Fibroblast of skin of abdomen (primary cell): ENCODE results near the gene UBN1.
A peak's percentile ranks its signal among the peaks of the same experiment; 100 is the strongest.

Experiments
- DNase-seq: peaks from one replicate; pipeline ENCODE4 v3.0.0-alpha.2; 2013

Gene UBN1

DNA sequence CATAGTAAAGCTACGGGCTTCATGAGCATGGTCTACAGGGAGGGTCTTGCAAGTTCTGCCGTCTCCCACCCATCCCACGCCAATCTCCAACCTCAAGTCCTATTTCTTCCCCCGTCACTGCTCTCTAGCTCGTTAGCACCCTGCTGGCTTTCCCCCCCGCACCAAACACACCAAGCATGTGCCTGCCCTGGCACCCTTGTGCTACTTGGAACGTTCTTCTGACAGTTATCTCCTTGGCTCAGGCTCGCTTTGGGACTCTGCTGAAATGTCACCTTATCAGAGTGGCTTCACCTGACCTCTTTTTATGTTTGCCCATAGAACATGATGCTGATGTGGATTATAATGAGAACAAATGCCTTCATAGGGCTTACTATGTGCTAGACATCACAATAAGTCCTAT, 22.1 kb upstream of the UBN1 start:
- DNase-seq, result no peak

DNA sequence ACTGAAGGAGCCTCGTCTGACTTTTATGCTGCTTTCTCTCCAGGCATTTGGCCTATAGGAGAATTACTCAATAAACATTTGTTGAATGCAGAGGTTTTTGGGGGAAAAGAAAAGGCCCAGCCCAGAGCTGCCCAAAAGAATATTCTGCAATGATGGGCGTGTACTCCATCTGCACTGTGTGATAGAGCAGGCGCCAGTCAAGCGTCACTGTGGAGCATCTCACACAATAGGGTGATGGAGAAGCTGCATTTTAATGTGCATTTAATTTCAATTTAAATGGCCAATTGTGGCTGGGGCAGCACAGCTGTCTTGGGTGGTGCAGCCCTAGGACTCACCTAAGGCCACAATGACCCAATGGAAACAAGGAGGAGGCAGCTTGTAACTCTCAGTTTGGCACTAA, 20.8 kb upstream of the UBN1 start:
- no peak for DNase-seq

DNA sequence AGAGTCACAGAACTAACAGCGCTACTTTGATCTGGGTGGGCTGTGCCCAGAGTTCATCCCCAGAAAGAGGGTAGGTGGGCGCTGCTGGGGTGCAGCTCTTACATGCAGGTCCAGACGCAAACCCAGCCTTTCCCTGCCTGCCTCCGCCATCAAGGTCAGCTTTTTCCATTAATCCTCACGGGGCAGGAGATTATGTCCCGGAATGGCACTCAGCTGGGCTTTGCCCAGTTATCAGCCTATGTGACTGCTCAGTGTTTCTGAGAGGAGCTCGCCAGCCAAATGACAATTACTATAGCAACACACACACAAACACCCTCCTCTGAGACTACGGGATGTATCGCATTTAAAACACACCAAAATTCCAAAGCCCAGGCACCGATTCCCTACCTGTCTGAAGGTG, 20.3 kb upstream of the UBN1 start:
- DNase-seq, result no peak

DNA sequence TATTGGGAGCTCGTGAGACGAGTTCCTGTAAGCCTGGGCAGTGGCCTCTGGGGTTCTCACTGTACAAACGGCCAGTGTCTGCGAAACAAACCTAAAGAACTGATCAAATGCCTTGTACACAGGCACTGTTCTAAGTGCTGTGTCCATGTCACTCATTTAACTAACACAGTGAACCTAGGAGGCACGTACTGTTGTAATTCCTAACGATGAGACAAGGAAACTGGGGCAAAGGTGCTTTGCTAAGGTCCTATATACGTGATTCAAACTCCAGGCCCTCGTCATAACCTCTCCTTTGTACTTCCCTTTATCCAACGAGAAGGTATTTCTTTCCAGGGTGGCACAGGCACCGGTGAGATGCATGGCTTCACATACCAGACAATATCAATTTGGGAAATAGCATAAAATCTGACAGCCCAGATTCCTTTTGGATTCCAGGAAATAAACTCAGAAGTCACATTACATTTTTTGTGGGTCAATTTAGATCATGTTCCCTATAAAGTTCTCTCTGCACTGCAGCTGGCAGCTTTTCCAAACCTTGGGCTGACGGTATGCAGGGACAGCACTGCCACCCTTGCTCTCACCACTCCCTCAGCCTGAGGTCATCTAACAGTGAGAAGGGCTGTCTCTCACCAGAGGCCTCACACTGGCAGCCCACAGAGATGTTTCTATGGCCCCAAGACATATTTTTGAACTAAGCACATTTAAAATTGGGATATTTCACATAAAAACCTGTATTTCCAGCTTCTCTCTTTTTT, 18.5 kb upstream of the UBN1 start:
- DNase-seq, result no peak

DNA sequence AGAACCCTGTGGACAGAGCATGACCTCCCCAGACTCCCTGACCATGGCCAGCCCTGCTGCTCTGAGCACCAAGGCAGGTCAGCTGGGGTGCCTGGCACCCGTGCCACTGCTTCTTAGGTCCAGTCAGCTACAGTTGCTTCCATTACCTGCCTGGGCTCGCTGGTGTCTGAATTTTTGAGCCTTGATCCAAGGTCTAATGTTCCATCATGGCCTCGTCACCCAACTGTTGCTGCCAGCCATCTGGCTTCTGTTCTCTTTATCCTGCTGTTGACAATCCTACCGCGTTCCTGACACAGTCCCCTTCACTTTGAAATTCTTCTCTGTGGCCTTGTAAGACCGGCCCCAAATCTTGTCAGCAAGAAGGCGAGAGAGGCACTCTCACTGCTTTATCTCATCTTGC, 16.9 kb upstream of the UBN1 start:
- DNase-seq, result no peak

DNA sequence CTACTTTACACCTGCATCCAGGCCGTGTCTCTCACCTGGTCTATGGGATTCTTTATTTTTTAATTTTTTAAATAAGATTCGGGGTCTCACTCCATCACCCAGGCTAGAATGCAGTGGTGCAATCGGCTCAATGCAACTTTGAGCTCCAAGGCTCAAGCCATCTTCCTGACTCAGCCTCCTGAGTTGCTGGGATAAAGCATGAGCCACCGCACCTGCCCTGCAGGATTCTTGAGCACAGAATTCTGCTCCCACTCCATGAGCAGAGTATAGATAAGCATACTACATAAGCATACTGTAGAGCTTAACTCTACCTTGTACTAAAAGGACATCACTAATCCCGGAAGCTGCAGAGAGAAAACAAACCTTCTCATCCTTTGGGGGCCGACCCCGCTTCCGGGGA, 15.7 kb upstream of the UBN1 start:
- DNase-seq, result no peak

DNA sequence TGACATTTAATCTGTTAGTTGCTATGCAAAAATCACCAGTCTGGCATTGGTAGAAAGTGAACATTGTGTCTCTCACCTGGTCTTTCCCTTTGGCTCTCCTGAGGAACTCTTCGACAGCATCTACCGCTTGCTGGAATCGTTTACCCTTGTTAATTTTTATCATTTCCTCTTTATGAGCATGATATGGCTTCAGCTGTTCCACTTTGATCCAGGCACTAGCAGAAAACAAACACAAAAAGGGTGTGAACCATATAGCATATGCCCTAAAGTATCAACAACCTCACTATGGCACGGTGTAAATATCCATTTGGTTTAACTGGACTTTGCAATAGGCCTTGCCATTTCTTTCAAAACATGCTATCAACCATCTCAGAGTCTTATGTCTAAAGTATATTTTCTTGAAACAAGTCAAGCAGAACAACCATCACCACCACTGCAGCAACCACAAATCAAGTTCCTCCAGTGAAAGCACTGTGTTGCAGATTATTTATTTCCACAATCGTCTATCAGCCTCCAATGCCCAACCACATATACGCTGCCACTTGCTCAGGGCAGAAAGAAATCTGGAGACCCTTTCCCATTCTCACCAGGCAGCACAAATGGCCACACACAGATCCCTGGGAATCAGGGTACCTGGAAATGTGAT, 14.5 kb upstream of the UBN1 start:
- no peak for DNase-seq

DNA sequence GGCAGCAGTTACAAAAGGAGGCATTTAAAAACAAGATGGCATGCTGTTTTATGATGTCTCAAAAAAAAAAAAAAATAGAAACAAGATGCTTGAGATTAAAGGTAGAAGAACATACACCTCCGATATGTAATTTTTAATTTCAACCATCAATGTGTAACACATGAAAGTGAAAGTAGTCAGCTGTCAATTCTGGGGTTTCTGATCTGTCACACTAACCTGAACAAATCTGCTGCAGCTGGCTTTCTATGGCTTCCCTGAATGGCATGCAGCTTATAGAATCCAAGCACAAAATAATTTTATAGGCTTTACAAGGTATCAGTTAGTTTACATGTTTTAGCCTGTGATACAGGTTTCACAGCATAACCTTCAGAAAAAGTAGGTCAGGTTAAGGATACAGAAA, 13.7 kb upstream of the UBN1 start:
- DNase-seq, result no peak

DNA sequence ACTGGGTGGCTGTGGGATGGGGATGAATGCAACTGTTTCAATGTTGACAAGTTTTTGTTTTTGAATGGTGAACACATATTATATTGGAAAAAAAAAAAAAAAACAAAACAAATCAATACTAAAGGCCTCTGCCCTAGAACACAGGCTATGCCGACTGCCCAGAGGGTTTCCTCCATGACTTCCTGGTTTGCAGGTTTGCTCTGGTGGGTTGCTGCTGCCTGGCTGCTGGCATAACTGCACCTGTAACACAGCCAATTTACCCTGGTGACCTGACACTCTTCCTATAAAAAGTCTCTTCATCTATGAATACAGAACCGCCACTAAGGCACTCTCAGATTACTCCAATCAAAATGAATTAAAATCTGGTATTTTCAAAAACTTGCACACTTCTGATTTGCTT, 10.6 kb upstream of the UBN1 start:
- no peak for DNase-seq

DNA sequence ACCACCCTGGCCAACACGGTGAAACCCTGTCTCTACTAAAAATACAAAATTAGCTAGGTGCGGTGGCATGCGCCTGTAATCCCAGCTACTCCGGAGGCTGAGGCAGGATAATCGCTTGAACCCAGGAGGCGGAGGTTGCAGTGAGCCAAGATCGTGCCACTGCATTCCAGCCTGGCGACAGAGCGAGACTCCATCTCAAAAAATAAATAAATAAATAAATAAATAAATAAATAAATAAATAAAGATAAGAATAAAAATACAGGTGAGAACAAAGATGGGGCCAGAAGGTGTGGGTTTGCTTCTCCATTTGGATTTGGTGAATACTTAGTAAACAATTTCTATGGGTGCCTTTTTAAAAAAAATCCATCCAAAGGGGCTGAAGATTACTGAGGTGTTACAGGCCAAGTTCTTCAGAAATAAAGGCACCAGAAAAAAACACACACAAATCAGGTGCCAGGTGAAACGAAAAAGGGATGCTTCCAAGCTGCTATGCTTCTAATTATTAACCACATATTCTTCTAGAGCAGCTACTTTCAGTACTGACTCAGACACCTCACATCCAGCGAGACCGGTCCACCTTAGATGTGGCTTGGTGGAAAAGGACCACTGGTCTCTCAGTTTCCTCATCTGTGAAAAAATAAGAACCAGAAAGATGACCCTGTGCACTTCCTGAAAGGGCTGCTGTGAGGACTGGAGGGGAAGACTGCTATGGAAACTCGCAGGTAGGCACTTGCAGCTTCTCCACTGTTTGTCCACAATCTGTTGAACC, 9.4 kb upstream of the UBN1 start:
- DNase-seq, result no peak

DNA sequence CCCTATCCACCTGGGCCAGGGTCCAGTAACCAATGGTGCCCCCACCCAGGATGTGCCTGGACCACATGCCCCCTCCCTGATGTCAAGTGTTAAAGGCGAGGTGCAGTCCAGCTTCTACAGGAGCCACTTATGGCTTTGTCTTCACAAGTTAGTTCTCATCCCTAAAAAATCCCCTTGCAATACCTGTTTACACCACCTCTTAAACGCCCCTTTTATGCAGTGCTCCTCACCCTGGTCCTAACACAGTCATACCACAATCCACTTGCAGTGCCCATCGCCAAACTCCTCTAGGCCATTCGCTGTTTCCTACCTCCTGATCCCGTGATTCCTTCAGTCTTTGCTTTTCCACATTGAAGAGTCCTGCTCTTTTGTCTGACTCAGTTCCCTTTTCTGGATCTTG, 7.3 kb upstream of the UBN1 start:
- no peak for DNase-seq

DNA sequence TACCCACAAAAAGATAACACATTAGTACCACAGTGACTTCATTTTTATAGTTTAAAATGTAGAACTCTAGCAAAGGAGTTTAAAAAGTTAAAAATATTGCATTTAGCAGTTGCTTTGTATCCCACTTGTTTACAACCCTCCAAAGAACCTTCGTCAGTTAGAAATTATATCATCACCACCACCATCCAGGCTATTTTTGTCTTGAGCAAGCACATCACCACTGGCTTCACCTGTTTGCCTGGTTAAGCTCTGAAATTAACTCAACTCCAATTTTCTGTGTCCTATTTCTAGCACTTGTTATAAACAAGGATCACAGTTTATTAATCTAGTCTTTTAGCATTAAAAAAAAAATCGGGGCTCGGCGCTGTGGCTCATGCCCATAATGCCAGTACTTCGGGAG, 6.3 kb upstream of the UBN1 start:
- DNase-seq, result no peak

DNA sequence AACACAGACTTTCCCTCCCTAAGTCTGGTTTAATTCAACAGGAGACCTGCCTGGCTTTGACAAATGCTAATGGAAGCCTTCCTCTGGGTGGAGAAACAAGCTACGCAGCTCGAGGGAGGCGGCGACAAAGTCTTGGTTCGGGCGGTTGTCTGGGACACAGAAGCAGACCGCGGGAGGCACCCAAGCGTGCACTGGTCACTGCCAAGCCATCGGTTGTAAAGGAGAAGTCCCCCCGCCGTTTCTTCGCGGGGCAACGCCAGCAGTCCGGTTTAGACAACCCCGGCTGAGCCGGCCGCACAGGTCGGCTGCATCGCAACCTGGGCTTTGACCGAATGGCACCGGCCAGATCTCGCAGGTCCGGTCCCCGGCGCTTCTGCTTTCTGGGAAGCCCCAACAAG, 779 bp upstream of the UBN1 start:
- peak; percentile 27 for DNase-seq

DNA sequence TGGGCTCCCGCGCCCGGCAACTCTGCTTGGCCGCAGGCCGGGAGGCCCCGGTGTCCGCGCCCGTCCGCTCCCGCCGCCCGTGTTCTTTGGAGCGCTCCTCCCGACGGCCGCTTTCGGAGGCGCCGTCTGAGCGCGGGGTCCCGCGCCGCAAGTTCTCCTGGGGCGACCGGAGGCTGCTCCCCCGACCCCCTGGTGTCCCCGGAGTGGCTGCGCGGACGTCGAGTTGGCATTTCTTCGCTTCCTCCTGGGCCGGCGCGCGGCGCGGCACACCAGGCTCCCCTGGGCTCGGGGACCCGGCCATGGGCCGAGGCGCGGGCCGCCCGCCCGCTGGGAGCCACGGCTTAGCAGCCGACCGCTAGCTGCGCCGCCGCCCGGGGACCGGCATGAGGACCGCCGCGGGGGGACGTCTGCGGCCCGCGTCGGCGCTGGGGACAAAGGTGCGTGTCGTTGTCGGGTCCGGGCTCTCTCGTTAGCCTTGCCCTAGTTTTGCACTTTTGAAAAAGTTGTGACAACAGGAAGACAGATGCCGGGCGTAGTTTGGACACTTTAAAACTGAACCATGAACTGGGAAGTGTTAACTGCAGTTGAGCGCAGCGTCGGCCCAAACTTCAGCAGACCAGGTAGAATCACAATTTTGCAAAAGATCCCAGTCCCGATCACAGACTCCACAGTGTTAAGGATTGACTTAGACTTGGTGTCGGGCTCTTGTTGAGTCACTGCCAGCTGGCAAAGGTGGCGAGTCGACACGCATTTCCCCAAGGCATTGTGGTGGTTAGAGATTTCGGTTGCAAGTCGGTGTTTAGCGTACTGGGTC, 700 bp downstream of the UBN1 start:
- peak; percentile 59 for DNase-seq

DNA sequence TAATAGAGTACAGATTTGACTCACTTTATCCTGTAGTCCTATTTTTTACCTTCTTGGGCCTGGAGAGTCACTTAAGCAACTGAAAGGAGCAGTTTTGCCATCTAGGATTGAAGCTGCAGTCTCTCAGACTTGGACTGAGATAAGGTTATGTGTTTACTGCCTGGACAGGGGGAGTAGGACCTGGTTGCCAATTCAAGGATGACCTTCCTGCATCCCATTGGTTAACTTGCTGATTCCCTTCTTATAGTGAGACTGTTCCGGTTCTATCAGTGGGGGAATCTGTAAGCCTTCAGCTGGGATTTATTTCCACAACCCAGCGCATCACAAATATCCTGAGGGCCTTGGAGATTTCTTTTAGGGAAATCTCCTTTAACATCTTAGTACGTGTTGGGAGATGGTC, 2.9 kb downstream of the UBN1 start:
- no peak for DNase-seq

DNA sequence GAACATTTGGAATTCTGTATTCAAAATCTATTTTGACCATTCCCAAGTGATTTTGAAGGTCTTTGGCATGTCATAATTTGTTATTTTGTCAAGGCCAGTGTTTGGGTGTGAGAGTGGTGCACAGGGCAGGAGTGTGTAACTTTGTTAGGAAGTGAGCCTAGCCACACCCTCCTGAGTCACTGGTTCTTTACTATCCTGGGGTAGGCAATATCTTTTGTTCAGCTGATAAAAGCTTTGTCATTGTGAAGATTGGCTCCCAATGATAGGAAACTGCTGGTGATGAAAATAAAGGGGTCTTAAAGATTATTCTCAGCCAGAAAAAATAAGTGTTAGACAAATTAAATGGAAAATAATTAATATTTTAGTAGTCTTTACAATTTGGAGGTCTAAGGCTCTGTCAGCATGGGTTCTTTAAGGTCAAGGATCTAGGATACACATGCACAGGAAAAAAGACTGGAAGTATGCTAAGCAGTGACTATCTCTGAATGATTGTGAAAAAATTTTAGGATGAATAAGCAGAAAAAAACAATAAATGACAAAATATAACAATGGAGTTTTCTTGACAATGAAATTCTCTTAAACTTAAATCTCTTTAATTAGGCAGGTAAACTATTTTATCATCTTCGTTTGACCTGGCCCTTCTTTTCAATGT, 5.1 kb downstream of the UBN1 start:
- no peak for DNase-seq

DNA sequence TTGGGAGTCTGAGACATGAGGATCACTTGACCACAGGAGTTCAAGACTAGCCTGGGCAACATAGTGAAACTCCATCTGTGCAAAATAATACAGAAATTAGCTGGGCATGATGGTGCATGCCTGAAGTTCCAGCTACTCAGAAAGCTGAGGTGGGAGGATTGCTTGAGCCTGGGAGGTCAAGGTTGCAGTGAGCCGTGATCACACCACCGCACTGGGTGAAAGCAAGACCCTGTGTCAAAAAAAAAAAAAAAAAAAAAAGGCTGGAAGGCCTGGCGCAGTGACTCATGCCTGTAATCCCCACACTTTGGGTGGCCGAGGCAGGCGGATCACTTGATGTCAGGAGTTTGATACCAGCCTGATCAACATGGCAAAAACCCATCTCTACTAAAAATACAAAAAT, 8.1 kb downstream of the UBN1 start:
- no peak for DNase-seq

DNA sequence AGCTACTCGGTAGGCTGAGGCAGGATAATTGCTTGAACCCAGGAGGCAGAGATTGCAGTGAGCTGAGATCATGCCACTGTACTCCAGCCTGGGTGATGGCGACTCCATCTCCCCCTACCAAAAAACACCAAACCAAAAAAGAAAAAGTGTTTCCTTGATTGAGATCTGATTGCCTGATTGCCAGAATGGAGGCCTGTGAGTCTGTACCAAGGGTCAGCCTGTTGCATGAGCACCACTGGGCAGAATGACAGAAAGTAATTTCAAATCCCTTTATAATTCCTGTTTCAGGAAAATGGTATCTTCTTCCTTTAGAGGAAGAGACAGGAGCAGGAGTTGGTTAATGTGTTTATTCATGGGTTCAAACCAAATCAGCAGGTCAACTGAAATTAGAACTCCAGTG, 8.5 kb downstream of the UBN1 start:
- no peak for DNase-seq

DNA sequence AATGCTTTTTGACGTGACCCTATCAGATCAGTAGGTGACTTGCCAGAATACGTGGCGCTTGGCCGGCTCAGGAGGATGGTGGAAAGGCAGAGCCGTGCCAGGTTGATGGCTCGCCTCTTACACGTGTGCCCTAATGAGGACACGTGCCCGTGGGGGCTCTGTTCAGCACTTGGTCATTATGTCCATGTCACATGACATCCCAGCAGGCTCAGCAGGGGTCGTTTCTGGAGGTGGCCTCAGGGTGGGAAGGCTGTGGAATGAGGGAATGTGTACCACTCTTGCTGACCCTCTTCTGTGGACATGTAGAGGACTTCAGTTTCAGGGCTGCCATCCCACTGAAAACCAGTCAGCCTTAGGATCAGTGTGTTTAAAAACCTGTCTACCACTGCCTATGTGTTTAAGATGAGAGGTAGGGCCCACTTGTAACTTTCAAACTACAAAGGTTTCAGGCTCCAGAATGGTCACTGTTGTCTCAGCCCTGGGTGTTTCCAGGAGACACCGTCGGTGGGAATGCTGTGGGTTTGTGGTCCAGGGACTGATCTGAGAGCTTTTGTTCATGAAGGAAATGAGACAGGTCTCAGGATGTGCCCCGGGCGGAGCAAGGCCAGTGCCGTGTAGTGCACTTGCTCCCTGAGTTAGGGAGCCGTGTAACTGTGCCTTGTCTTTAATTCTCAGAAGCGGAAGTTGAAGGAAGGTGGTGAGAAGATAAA, 12.1 kb downstream of the UBN1 start:
- no peak for DNase-seq

DNA sequence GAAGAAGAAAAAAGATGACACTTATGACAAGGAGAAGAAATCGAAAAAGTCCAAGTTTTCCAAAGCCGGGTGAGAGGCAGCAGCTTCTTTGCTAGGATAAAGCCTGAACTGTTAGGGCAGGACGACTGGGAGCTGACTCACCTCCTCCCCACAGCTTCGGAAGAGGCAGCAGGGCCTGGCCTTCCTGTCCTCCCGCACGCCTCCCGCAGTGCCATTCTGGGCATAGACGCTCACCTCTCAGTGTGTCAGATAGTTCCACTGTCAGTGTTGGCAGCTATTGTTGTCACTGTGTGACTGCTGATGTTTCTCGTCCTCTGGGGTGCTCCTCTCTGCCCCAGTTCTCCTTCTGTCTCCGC, 12.6 kb downstream of the UBN1 start:
- DNase-seq, result no peak

DNA sequence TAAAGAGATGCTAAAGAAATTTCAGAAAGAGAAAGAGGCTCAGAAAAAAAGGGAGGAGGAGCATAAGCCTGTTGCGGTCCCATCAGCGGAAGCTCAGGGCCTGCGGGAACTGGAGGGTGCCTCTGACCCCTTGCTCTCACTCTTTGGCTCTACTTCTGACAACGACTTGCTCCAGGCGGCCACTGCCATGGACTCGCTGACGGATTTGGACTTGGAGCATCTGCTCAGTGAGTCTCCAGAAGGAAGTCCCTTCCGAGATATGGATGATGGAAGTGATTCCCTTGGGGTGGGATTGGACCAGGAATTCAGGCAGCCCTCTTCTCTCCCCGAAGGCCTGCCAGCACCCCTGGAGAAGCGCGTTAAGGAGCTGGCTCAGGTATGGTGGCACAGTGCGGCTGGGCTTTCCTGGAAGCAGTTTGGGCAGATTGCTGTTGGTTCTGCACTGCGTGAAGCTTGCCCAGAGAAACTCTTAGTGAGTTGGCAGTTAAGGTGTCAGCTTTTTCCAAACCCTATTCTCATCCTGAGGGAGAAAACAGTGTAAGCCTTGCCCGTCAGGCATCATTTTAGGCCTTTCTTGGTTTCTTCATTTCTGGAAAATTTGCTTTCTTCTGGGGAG, 13.6 kb downstream of the UBN1 start:
- DNase-seq, result no peak

DNA sequence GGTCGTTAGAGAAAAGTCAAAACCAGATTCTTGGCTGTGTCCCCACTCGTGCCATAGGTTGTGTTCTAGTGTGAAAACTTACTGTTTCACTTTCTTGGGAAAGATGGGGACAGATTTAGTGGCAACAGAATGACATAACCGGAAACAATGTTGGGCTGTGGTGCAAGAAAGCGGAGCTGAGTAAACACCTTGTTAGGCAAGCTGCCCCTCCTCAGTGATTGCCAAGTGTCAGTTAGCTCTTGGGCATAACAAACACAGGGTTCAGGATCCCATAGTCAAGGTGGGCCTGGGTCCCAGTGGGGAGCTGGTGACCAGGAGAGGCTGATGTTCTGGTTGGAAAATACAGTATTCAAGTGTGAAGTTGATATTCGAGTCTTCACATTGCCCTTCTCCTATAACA, 15.4 kb downstream of the UBN1 start:
- no peak for DNase-seq
